HG03039 (cell line): ENCODE measurements around the gene FHOD3.
"Not testable (repeated sequence)": the region's sequence is repeated elsewhere in the genome, so short reads cannot be mapped to it uniquely, and the experiment has no call there.

Experiments used
- ATAC-seq: cut with Tn5 transposase; IDR thresholded peaks from one replicate; pipeline ENCODE4 v1.9.1; 2021; ENCODE audit warnings: mild to moderate bottlenecking, moderate library complexity; ENCODE audit not compliant: unreplicated experiment

The FHOD3 gene

DNA sequence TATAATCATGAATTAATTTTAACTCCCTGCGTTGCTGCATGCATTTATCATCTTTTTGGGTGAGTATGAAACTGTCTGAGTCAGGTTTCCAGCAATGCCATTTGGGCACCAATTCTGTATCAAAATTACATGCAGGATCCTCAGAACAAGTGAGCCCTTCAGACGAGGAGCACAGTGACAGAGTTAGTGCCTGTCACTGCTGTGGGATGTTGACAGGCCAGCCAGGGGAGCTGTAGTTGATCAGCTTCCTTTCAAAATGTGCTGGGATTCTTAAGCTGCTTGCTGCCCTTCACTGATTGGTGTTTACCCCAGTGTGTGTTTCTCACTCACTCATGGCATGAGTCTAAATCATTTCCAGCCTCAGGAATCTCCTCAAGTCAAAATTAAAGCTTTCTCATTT is 422.1 kb downstream of the FHOD3 start:
- no peak for ATAC-seq

DNA sequence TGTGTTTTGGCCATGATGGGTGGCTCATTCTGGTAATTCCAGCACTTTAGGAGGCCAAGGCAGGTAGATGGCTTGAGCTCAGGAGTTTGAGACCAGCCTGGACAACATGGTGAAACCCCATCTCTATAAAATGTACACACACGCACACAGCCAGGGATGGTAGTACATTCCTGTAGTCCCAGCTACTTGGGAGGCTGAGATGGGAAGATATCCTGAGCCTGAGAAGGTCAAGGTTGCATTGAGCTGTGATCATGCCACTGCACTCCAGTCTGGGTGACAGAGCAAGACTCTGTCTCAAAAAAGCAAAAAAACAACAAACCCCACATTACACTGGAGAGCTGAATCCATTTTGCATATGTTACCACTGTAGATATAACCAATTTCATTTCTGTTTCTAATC is 423.8 kb downstream of the FHOD3 start:
- not testable (repeated sequence) for ATAC-seq

GRCh38 chr18:36724169-36724568 is 426.7 kb downstream of the FHOD3 start:
- ATAC-seq: no peak

GRCh38 chr18:36724591-36725001 is 427.1 kb downstream of the FHOD3 start:
- ATAC-seq: no peak

- no peak for ATAC-seq
Measured at GRCh38 chr18:36728345-36728744, 430.8 kb downstream of the FHOD3 start.

DNA sequence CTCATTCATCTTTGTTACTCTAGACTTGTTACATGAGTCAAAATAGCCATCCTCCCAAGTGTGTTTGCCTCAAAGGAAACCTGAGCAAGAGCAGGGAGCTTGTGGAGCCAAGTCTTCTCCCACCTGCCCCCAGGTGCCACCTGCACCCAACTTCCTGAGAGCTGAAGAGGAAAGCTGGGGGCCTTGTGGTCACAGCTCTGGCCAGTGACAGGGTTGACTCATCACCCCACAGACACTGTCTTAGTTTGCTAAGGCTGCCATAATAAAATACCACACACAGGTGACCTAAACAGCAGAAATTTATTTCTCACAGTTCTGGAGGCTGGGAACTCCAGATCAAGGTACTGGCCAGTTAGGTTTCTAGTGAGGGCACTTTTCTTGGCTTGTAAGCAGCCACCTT is 431.7 kb downstream of the FHOD3 start:
- no peak for ATAC-seq

DNA sequence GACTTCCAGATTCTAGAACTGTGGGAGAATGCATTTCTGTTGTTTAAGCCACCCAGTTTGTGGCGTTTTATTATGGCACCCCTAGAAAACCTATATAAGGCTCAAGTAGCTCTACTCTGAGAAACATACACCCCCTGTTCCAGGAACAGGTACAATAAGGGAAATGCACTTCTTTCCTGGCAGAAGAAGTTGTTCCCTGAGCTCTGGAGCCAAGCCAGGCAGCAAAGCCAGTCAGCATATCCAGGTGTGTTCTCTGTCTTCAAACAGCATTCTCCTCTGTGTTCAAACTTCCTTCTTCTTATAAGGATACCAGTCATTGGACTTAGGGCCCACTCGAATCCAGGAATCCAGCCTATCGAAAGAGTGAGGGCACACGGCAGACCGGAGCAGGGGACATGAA is 434.8 kb downstream of the FHOD3 start:
- ATAC-seq: no peak

GRCh38 chr18:36733150-36733549 is 435.6 kb downstream of the FHOD3 start:
- ATAC-seq: no peak

GRCh38 chr18:36734596-36734995 is 437.1 kb downstream of the FHOD3 start:
- ATAC-seq: no peak

DNA sequence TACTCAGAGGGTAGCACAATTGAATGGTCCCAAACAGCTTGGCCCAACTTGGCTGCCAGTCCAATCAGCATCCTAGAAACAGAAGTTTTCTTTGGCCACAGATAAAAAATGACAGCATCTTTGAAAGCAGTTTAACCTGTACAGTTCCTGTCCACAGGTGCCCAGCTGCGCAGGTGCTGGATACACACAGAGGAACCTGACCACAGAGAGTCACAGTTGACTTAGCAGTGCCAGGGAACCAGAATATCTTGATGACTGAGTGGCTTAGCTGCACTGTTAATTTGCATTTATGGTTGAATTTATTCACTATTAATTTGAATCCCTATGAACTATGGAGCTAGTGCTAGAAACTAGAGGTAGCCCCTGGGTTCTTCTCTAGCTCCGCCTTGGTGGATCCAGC is 437.6 kb downstream of the FHOD3 start:
- ATAC-seq: no peak

DNA sequence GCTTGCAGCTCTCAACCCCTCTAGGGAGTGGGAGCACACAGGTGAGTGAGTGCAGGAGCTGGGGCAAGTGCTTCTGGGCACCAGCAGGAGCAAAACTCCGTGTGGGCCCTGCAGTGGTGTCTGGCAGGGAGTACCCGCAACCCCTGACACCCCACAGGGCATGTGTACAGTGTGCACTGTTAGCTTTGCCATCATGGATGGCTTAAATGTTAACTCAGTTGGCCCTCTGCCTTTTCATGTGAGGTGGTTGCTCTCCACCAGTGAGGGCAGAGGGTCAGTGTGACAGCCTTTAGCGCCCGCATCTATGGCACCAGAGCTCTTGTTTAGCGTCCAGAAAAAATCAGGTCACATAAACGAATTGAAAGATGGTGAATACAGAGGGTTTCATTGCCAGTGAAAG is 438.6 kb downstream of the FHOD3 start:
- ATAC-seq: no peak

- ATAC-seq: no peak
Measured at GRCh38 chr18:36737316-36737715, 439.8 kb downstream of the FHOD3 start.

- ATAC-seq: no peak
Measured at GRCh38 chr18:36744261-36744876, 446.9 kb downstream of the FHOD3 start.

DNA sequence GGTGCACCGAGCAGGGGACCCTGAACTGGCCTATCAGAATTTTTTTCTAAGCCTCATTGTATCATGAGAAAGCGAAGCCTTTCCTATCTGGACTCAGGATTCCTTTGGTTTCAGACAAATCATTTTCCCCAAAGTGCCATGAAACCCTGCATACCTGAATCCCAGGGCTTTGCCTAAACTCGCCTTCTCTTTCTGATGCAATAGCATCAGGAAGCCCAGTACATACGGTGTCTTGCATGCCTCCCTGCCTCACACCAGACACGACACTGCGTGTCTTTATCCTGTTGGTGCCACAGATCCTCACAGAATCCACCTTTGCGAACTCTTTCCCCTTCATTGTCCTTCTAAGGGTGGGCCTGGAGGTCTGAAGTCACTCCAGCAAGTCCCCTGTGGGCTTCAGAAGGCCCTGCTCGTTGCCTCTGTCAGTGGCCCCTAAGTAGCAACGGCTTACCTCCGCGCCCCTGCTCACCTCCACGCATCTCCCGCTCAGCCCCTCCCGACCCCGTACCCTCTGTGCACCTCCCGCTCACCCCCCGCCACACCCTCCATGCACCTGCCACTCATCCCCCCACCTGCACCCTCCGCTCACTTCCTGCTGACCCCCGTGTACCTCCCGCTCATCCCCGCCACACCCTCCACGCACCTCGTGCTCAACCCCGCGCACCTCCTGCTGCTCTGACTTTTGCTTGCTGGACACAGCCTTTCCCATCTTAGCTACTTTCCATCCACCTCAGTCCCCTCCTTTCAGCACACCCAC is 447.9 kb downstream of the FHOD3 start:
- no peak for ATAC-seq

DNA sequence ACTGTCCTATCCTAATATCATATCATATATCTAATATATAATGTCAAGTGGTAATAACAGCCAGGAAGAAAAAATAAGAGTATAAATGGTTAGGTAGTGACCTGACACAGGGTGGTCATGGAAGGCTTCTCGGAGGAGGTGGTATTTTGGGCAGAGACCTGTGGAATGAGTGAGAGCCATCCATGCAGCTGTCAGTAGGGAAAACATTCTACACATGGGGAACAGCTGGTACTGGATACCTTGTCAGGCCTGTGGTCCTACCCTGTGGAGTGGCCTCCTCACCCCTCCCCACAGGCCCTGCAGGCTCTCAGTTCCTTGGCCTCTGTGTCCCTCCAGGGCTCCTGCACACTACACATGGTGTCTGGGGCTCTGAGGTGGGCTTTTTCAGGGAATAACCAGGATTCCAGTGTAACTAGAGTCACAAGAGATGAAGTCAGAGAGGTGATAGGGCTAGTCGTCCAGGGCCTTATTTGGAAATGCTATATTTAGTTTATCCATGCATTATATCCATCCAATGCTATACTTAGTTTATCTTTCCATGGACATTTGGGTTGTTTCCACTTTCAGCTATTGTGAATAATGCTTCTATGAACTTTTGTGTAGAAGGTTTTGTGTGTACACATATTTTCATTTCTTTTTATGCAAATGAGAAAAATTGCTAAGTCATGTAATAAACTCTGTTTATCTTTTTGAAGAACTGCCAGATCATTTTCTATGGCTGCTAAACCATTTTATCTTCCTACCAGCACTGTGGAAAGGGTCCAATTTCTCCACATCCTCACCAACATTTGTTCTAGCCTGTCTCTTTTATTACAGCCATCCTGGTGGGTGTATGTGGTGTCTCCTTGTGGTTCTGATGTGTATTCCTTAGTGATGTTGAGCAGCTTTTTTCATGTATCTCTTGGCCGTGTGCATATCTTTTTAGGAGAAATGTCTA is 455.7 kb downstream of the FHOD3 start:
- no peak for ATAC-seq

DNA sequence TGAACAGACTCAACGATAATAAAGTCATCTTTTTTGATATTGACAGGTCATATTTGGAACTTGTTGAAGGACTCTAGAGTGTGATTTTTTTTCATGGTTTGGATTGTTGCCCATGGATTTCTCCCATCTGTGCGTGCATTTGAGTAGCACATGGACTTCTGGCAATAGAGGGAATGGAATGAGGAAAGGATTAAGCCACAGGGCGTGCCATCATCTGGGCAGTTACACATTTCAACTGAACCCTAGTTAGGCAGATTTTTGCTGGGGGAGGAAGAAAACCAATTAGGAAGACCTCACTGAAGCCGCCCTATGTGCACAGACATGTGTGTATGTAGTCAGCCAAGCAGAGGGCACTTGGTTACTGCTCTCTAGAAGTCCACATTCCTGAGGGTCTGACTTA is 458.7 kb downstream of the FHOD3 start:
- ATAC-seq: no peak

DNA sequence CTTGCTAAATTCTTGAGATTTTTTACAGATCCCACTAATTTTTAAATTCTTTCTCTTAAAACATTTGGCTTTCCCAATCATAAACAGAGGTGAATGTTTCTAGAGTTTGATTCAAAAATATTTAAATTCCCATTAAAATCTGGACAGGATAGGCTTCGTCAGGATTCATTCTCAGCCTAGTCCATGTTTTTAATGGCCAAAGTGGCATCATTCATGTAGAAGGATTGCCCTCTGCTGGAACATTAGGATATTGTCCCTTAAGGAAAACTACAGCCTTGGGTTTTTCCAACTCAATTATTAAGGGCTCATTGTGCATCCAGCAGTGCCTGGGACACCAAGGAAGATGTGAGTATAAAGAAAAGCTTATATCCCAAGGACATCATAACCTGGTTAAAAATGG is 459.6 kb downstream of the FHOD3 start:
- ATAC-seq: no peak

DNA sequence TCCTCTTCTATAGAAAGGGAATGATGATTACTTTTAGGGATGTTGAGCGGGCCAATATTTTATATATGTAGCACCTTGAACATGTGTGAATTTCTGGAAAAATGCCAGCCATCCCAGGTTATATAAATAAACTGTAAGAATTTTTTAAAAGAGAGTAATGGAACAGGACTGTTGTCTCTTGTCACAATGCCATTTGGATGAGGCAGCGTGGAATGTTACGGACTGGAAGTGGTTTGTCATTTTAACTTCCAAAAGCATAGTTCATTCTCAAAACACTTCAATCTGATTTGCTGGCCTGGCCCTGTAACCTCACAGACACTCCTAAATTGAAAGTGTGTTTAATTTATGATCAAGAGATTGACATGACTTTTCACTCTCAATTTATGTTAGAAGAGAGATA is 460.5 kb downstream of the FHOD3 start:
- no peak for ATAC-seq

GRCh38 chr18:36758623-36759022 is 461.1 kb downstream of the FHOD3 start:
- ATAC-seq: no peak

DNA sequence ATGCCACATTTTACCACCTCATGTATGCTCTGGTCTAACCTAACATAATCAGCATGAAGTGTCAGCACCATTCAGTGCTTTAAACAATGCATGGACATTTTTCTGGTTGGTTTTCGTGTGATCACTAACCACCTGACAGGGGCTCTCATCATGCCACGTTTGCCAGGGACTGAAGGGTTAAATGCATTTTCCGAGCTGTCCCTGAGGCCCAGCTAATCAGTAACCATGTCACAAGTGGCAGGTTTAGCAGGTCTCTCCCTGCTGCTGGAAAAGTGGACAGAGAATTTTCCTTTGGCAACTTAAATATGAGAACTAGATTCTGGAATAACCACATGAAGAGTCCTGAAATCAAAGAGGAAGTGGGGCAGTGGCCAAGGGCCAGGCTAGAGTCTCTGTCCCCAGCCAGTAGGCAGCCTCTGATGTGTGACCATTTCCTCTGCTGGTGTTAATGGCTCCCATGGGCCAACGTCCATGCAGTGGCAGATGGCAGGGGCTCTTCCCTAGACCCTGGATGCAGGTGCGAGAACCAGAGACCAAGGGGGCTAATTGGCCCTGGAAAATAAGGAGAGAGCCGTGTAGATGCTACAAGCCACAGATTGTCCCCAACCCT is 461.8 kb downstream of the FHOD3 start:
- no peak for ATAC-seq

DNA sequence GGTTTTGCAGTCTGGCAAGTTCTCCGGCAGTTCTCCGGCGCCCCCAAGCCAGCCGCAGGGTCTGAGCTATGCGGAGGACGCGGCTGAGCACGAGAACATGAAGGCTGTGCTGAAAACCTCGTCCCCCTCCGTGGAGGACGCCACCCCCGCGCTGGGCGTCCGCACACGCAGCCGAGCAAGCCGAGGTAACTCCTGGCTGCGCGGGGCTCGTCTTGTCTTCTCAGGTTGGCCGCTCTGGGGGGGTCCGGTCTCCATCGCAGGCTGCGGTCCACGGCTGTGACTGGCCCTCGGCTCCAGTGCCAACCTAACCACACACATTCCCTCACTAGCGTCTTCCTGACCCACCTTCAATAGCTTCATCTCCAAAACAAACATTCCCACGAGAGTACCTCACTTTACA is 463.1 kb downstream of the FHOD3 start:
- no peak for ATAC-seq
